NCI-H2107 treated with DMSO at 0.1 percent for 48 hours (cell line): ENCODE measurements around the gene NELL1.

ENCODE experiments used
- DNase-seq: peaks from one replicate; lab custom pipeline; 2025; ENCODE audit not compliant: unreplicated experiment; lab: John Stamatoyannopoulos, UW

Gene NELL1

DNA sequence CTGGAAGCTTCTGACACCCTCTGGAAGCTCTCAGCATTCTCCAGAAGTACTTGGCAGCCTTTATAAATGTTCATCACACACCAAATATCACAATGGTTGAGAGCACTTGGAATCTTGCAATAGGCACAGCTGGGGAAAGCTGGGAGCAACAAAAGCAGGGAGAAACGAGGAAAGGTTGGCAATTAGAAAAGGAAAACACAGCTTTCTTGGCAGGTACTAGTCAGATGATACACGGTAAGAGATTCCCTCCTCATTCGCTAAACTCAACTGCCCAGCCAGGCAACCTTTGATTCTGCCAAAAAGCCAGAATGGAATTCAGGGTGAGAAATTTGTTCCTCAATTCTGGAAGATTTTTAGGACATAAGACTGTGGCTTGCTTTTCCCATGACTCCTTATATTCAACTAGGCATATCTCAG, 946.6 kb downstream of the NELL1 start:
- no peak for DNase-seq

DNA sequence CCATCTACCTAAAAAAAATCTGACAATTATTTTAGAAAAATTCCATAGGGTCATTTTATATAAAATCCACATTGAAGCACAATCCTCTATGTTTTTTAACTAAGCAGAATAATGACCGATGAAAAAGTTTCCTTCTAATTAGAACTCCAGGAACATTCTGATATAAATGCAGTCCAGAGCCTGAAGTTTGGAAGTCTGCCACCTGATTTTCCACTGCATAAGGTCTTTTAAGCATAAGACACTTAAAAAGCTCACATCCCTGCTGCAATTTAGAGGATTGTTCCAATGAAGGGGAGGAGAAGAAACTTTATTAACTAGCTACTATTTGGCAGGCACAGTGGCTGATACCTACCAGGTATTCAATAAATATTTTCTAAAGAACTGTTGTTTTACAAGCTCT, 953.2 kb downstream of the NELL1 start:
- DNase-seq, result no peak

DNA sequence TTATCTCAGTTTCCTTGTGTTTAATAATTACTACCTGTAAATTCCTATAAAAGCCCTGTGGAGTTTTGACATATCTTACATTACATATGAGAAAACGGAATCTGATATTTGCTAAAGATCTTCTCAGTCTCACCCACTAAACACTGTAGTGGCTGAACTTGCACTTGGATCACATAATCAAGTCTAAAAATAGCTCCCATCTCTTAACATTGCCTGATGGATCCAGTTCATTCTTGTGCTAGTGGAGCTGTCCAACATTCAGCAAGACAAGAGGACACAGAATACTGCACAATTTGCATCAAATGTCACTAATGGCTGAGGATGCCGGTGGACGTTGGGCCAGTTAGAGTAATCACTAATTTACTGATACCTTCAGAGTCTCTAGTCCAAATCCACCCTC, 953.6 kb downstream of the NELL1 start:
- no peak for DNase-seq
